GM20431 (cell line): ENCODE measurements around the gene EML5.
"Not testable (repeated sequence)": the region's sequence is repeated elsewhere in the genome, so short reads cannot be mapped to it uniquely, and the experiment has no call there.

Experiments used
- in situ Hi-C: fragments of 300-500 bp; cut with MseI, MboI; formaldehyde crosslinking; loops from one replicate; pipeline ENCODE4 v1.15.0; 2020; ENCODE audit warnings: low sequenced_read_pairs; ENCODE audit not compliant: unreplicated experiment

The EML5 gene

GRCh38 chr14:88792473-88793258, at the start of gene EML5:
Gene EML5, minus strand, starts transcription at chr14:88792953. Its CDS starts 450 bp downstream, at chr14:88792503.
- in situ Hi-C loops: no loop called here

GRCh38 chr14:88842414-88842813, 49.7 kb upstream of the EML5 start:
- in situ Hi-C loops: no loop called here

- in situ Hi-C loops: no loop called here
These were observed 49.0 kb upstream of the EML5 start for GRCh38 chr14:88841741-88842140.

- in situ Hi-C loops: no loop called here
These were observed 48.2 kb upstream of the EML5 start for GRCh38 chr14:88840926-88841325.

GRCh38 chr14:88838015-88838414, 45.3 kb upstream of the EML5 start:
- in situ Hi-C loops: no loop called here

- in situ Hi-C loops: no loop called here
These were observed 44.7 kb upstream of the EML5 start for GRCh38 chr14:88837495-88837894.

GRCh38 chr14:88835661-88836060, 42.9 kb upstream of the EML5 start:
- in situ Hi-C loops: no loop called here

GRCh38 chr14:88834883-88835431, 42.2 kb upstream of the EML5 start:
- in situ Hi-C loops: no loop called here

- in situ Hi-C loops: no loop called here
These were observed 38.5 kb upstream of the EML5 start for GRCh38 chr14:88831284-88831683.

GRCh38 chr14:88829685-88830302, 37.0 kb upstream of the EML5 start:
- in situ Hi-C loops: no loop called here

- in situ Hi-C loops: no loop called here
These were observed 36.4 kb upstream of the EML5 start for GRCh38 chr14:88829188-88829587.

- in situ Hi-C loops: no loop called here
These were observed 32.8 kb upstream of the EML5 start for GRCh38 chr14:88825503-88825902.

- in situ Hi-C loops: no loop called here
These were observed 32.3 kb upstream of the EML5 start for GRCh38 chr14:88825078-88825458.

GRCh38 chr14:88824314-88825077, 31.7 kb upstream of the EML5 start, which contains the start of gene TTC8:
Gene TTC8, plus strand, starts transcription at chr14:88824651. Its CDS starts 57 bp downstream, at chr14:88824708.
- in situ Hi-C loops: no loop called here

GRCh38 chr14:88823968-88824313, 31.2 kb upstream of the EML5 start:
- in situ Hi-C loops: no loop called here

GRCh38 chr14:88821888-88822287, 29.1 kb upstream of the EML5 start:
- in situ Hi-C loops: no loop called here

GRCh38 chr14:88821378-88821777, 28.6 kb upstream of the EML5 start:
- in situ Hi-C loops: no loop called here

- in situ Hi-C loops: not testable (repeated sequence)
These were observed 26.9 kb upstream of the EML5 start for GRCh38 chr14:88819674-88820073.

- in situ Hi-C loops: no loop called here
These were observed 25.3 kb upstream of the EML5 start for GRCh38 chr14:88818018-88818417.

GRCh38 chr14:88815980-88816379, 23.2 kb upstream of the EML5 start:
- in situ Hi-C loops: no loop called here

- in situ Hi-C loops: no loop called here
These were observed 15.6 kb upstream of the EML5 start for GRCh38 chr14:88808359-88808758.
